HEK293T (cell line): ENCODE results near the gene KCNC1.

Experiments
- CTCF ChIA-PET: fragments of 350-600 bp; formaldehyde crosslinking; extraction: SDS; loops from one replicate; lab custom pipeline; 2021; ENCODE audit warnings: antibody characterized with exemption, inconsistent platforms; lab: Yijun Ruan, JAX
- POLR2A ChIA-PET: fragments of 350-600 bp; formaldehyde crosslinking; extraction: SDS; loops from one replicate; lab custom pipeline; 2020; ENCODE audit warnings: antibody characterized with exemption, inconsistent platforms; lab: Yijun Ruan, JAX
- DNase-seq: peaks from one replicate; pipeline ENCODE4 v3.0.0; 2012; ENCODE audit warnings: mixed read lengths; ENCODE audit errors: extremely low spot score
- ARNT ChIP-seq: fragments of 450-650 bp; IDR thresholded peaks from 2 replicates; pipeline ENCODE4 v1.6.1; 2017; ENCODE audit warnings: mild to moderate bottlenecking
- BHLHE40 ChIP-seq: fragments of 450-650 bp; IDR thresholded peaks from 2 replicates; pipeline ENCODE4 v1.6.1; 2016; ENCODE audit warnings: mild to moderate bottlenecking, moderate library complexity, borderline replicate concordance
- CTBP1 ChIP-seq: fragments of 450-650 bp; IDR thresholded peaks from 2 replicates; pipeline ENCODE4 v1.6.1; 2016; ENCODE audit warnings: borderline replicate concordance
- ELF4 ChIP-seq: fragments of 450-650 bp; IDR thresholded peaks from 2 replicates; pipeline ENCODE4 v1.6.1; 2017; ENCODE audit warnings: antibody characterized with exemption
- FOXA1 ChIP-seq: fragments of 450-650 bp; IDR thresholded peaks from 2 replicates; pipeline ENCODE4 v1.6.1; 2016; ENCODE audit warnings: mild to moderate bottlenecking
- FOXK2 ChIP-seq: fragments of 450-650 bp; IDR thresholded peaks from 2 replicates; pipeline ENCODE4 v1.6.1; 2016; ENCODE audit warnings: mild to moderate bottlenecking
- FOXM1 ChIP-seq: fragments of 450-650 bp; IDR thresholded peaks from 2 replicates; pipeline ENCODE4 v1.6.1; 2017; ENCODE audit warnings: mild to moderate bottlenecking, borderline replicate concordance
- HDGF ChIP-seq: fragments of 450-650 bp; IDR thresholded peaks from 2 replicates; pipeline ENCODE4 v1.6.1; 2017; ENCODE audit warnings: antibody characterized with exemption, borderline replicate concordance
- L3MBTL2 ChIP-seq: fragments of 450-650 bp; conservative IDR thresholded peaks from 2 replicates; pipeline ENCODE4 v1.6.1; 2016; ENCODE audit warnings: mild to moderate bottlenecking
- LEF1 ChIP-seq: fragments of 450-650 bp; IDR thresholded peaks from 2 replicates; pipeline ENCODE4 v1.6.1; 2017; ENCODE audit warnings: mild to moderate bottlenecking, borderline replicate concordance
- NFRKB ChIP-seq: fragments of 450-650 bp; IDR thresholded peaks from 2 replicates; pipeline ENCODE4 v1.6.1; 2016; ENCODE audit warnings: mild to moderate bottlenecking, moderate library complexity
- PKNOX1 ChIP-seq: fragments of 450-650 bp; IDR thresholded peaks from 2 replicates; pipeline ENCODE4 v1.6.1; 2016
- SP1 ChIP-seq: fragments of 450-650 bp; IDR thresholded peaks from 2 replicates; pipeline ENCODE4 v1.6.1; 2017
- SUZ12 ChIP-seq: fragments of 450-650 bp; IDR thresholded peaks from 2 replicates; pipeline ENCODE4 v1.6.1; 2016; ENCODE audit warnings: mild to moderate bottlenecking
- TARDBP ChIP-seq: fragments of 450-650 bp; IDR thresholded peaks from 2 replicates; pipeline ENCODE4 v1.6.1; 2016
- ZNF384 ChIP-seq: fragments of 450-650 bp; IDR thresholded peaks from 2 replicates; pipeline ENCODE4 v1.6.1; 2016

KCNC1 gene

GRCh38 chr11:17782145-17782544, 47.6 kb downstream of the KCNC1 start:
- DNase-seq = no peak
- ChIA-PET POLR2A (no interaction called here), CTCF (no interaction called here)
- TF ChIP-seq FOXK2 (no peak), L3MBTL2 (no peak), SUZ12 (no peak), FOXA1 (no peak), TARDBP (no peak), FOXM1 (no peak), ARNT (no peak)

GRCh38 chr11:17782603-17783337, 48.2 kb downstream of the KCNC1 start:
- CTCF ChIA-PET = no interaction called here
- DNase-seq = no peak
- POLR2A ChIA-PET = no interaction called here

GRCh38 chr11:17783878-17784277, 49.3 kb downstream of the KCNC1 start:
- no peak for DNase-seq
- TF ChIP-seq NFRKB (no peak), HDGF (no peak), FOXK2 (no peak), SUZ12 (no peak), ARNT (no peak), ZNF384 (no peak), FOXA1 (no peak), L3MBTL2 (no peak), FOXM1 (no peak), LEF1 (no peak), SP1 (no peak), CTBP1 (no peak), BHLHE40 (no peak), ELF4 (no peak), PKNOX1 (no peak)
- ChIA-PET CTCF (no interaction called here), POLR2A (no interaction called here)

More at GRCh38 chr11:17782603-17783337, 48.2 kb downstream of the KCNC1 start:
- TF ChIP-seq L3MBTL2 (no peak), ARNT (no peak)

GRCh38 chr11:17786824-17787525, 52.4 kb downstream of the KCNC1 start:
- CTCF ChIA-PET = interaction anchor here (1.1 kb wide), 1 partner anchor 56 kb away, joined by 3 read pairs; no protein-coding TSS in a partner anchor
- POLR2A ChIA-PET = no interaction called here
- TF ChIP-seq SP1 = no peak
- DNase-seq = no peak

- POLR2A ChIA-PET = no interaction called here
- no peak for TF ChIP-seq FOXM1
- no peak for TF ChIP-seq TARDBP
- TF ChIP-seq SP1 = no peak
- no peak for TF ChIP-seq FOXK2
- no peak for TF ChIP-seq LEF1
- no peak for TF ChIP-seq NFRKB
- no peak for TF ChIP-seq CTBP1
- TF ChIP-seq ARNT = no peak
- no peak for TF ChIP-seq ELF4
- TF ChIP-seq SUZ12 = no peak
- TF ChIP-seq PKNOX1 = no peak
- TF ChIP-seq FOXA1 = no peak
- no peak for TF ChIP-seq ZNF384
- no peak for TF ChIP-seq L3MBTL2
- no peak for TF ChIP-seq HDGF
- no peak for TF ChIP-seq BHLHE40
- CTCF ChIA-PET = no interaction called here
- DNase-seq = no peak
Observed at GRCh38 chr11:17788084-17788483, 53.5 kb downstream of the KCNC1 start.

- CTCF ChIA-PET = no interaction called here
- POLR2A ChIA-PET = no interaction called here
- DNase-seq = no peak
- TF ChIP-seq NFRKB (no peak), FOXM1 (no peak), SP1 (no peak), CTBP1 (no peak), BHLHE40 (no peak), TARDBP (no peak), LEF1 (no peak), ZNF384 (no peak), FOXA1 (no peak), FOXK2 (no peak), ELF4 (no peak), SUZ12 (no peak)
Observed at GRCh38 chr11:17790453-17790852, 55.9 kb downstream of the KCNC1 start.

- TF ChIP-seq TARDBP = no peak
- TF ChIP-seq FOXA1 = no peak
- TF ChIP-seq SUZ12 = no peak
- TF ChIP-seq ELF4 = no peak
- no peak for TF ChIP-seq PKNOX1
- TF ChIP-seq BHLHE40 = no peak
- TF ChIP-seq FOXM1 = no peak
- ChIA-PET CTCF (no interaction called here), POLR2A (no interaction called here)
- DNase-seq = no peak
Observed at GRCh38 chr11:17791144-17791543, 56.6 kb downstream of the KCNC1 start.
